ENCODE results near the gene VIT. TPM values are rescaled to one million over a fixed set of nuclear protein-coding genes. Genes with fewer than 3 reads are reported as not detected.

Gene VIT
- polyA plus RNA-seq, 3 donors, result not detected

DNA sequence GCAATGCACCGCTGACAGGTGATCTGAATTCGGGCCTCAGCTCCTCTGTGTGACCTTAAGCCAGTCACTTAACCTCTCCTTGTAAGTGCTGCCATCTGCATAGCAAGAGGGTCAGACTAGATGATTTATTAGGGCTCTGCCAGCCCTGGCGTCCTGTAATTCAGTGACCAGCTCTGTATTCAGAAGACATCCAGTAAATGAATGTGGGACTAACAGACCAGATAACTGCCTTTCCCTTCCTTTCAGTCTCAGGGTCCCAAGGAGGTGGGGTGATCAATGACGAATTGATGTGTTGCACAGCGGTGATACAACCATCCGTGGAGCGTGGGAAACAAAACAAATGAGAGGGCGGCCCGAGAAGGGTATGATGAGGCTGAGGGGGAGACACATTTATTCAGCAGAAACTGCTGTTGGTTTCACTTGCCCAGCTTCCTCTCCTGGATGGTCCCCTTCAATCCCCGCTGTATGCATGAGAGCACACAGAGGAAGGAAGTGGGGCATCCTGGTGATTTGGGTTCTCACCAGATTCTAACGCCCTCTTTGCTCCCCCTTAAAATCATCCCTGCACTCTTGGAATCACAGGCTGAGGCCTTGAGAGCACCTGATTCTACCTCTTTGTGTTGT, 92.8 kb downstream of the VIT start:
- Histone ChIP-seq H3K9me3 (replicated peaks in 1 of 2; ENCODE audit: control insufficient read depth in 1 of 2, insufficient read depth in 1 of 2, low read length in 2 of 2) (no peaks in the 10 kb centered on the region), H3K4me3 (replicated peaks in 1 of 3; ENCODE audit: low read depth in 2 of 3, low read length in 3 of 3) (no peak overlapping the region), H2AFZ (ENCODE audit: insufficient read depth, low read depth, low read length, poor library complexity, severe bottlenecking) (peak overlapping the region; percentile 7), H3K4me2 (replicated peaks; ENCODE audit: extremely low read depth, low read length, poor library complexity, severe bottlenecking) (no peak overlapping the region), H3K27ac (ENCODE audit: low read depth in 1 of 2, low read length in 2 of 2) (no peak overlapping the region), H3K27me3 (ENCODE audit: control insufficient read depth in 2 of 2, insufficient read depth in 2 of 2, low read length in 2 of 2) (no peaks in the 10 kb centered on the region), H3K4me1 (ENCODE audit: control insufficient read depth in 1 of 2, insufficient read depth in 2 of 2, low read length in 2 of 2) (no peaks in the 10 kb centered on the region), H3K36me3 (replicated peaks in 1 of 2; ENCODE audit: control insufficient read depth in 1 of 2, insufficient read depth in 2 of 2, low read length in 2 of 2) (no peaks in the 10 kb centered on the region), H4K20me1 (ENCODE audit: insufficient read depth, low read length) (no peaks in the 10 kb centered on the region), H3K9ac (ENCODE audit: insufficient read depth, low read length, poor library complexity, severe bottlenecking) (no peak overlapping the region), H3K79me2 (ENCODE audit: insufficient read depth, low read length) (no peaks in the 10 kb centered on the region)
- H3K9me3 Mint-ChIP-seq, result no peaks in the 10 kb centered on the region
- peaks cover 5% of the 10 kb centered on the region for H3K4me1 Mint-ChIP-seq
- peaks cover 0 to 8% (median 0%) of the 10 kb centered on the region in 3 donors for H3K27me3 Mint-ChIP-seq (ENCODE audit: low read depth in 3 of 3)
- no peak overlapping the region for H3K4me3 Mint-ChIP-seq
- intact Hi-C loops (cut with micrococcal nuclease), result loop anchor here in 1 of 2 donors (10.0 kb wide), 1 partner anchor 434 kb away; the partner anchor contains the start of gene CRIM1
- DNase-seq, result no peak
- H3K27ac Mint-ChIP-seq, result no peak overlapping the region
- no peaks in the 10 kb centered on the region for H3K36me3 Mint-ChIP-seq
- 43% methylated on average over 5 of the region's 11 CpGs for WGBS (ENCODE audit: insufficient coverage)
- TF ChIP-seq CTCF (IDR thresholded peaks at IDR 0.05), result no peak

DNA sequence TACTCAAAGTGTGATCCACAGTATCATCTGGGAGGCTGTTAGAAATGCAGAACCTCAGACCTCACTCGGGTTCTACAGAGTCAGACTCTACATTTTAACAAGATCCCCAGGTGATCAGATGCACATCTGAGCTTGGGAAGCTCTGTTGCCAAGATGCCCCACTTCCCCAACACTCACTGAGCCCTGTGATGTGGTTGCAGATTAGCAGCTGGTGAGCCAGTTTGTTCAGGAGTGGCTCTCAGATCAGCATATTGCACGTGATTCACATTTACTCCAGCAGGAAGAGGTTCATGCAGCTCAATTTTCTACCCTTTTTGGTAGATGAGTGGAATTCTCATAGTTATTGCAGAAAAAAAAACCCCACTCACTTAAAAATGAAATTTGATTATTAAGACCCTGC, 96.4 kb downstream of the VIT start:
- H3K27ac Mint-ChIP-seq, result no peak overlapping the region
- Histone ChIP-seq H3K4me1 (ENCODE audit: control insufficient read depth in 1 of 2, insufficient read depth in 2 of 2, low read length in 2 of 2) (no peaks in the 10 kb centered on the region), H2AFZ (ENCODE audit: insufficient read depth, low read depth, low read length, poor library complexity, severe bottlenecking) (no peak overlapping the region), H3K9me3 (replicated peaks in 1 of 2; ENCODE audit: control insufficient read depth in 1 of 2, insufficient read depth in 1 of 2, low read length in 2 of 2) (no peaks in the 10 kb centered on the region), H3K36me3 (replicated peaks in 1 of 2; ENCODE audit: control insufficient read depth in 1 of 2, insufficient read depth in 2 of 2, low read length in 2 of 2) (no peaks in the 10 kb centered on the region), H3K4me2 (replicated peaks; ENCODE audit: extremely low read depth, low read length, poor library complexity, severe bottlenecking) (no peak overlapping the region), H4K20me1 (ENCODE audit: insufficient read depth, low read length) (no peaks in the 10 kb centered on the region), H3K9ac (ENCODE audit: insufficient read depth, low read length, poor library complexity, severe bottlenecking) (no peak overlapping the region), H3K27me3 (ENCODE audit: control insufficient read depth in 2 of 2, insufficient read depth in 2 of 2, low read length in 2 of 2) (no peaks in the 10 kb centered on the region), H3K79me2 (ENCODE audit: insufficient read depth, low read length) (no peaks in the 10 kb centered on the region), H3K27ac (ENCODE audit: low read depth in 1 of 2, low read length in 2 of 2) (no peak overlapping the region), H3K4me3 (replicated peaks in 1 of 3; ENCODE audit: low read depth in 2 of 3, low read length in 3 of 3) (no peak overlapping the region)
- intact Hi-C loops (cut with micrococcal nuclease), result no loop called here
- H3K36me3 Mint-ChIP-seq, result no peaks in the 10 kb centered on the region
- no peaks in the 10 kb centered on the region for H3K9me3 Mint-ChIP-seq
- no peak for DNase-seq
- no peak for TF ChIP-seq CTCF (IDR thresholded peaks at IDR 0.05)
- H3K27me3 Mint-ChIP-seq (ENCODE audit: low read depth in 3 of 3), result peaks cover 0 to 7% (median 0%) of the 10 kb centered on the region in 3 donors
- H3K4me1 Mint-ChIP-seq, result peaks cover 5% of the 10 kb centered on the region
- WGBS (ENCODE audit: insufficient coverage), result no CpG with 5 or more reads among the region's 2 CpGs
- no peak overlapping the region for H3K4me3 Mint-ChIP-seq
